Upper lobe of left lung (tissue), 6 donors: ENCODE measurements around the gene BCL2L2. TPM values are rescaled to one million over a fixed set of nuclear protein-coding genes. Genes with fewer than 3 reads are reported as not detected.
"Not testable (repeated sequence)": the region's sequence is repeated elsewhere in the genome, so short reads cannot be mapped to it uniquely, and the experiment has no call there.

Source experiments
- ATAC-seq, 2 donors: fragments of 200-7000 bp; cut with Tn5 transposase; one replicate each; pipeline ENCODE4 v1.9.1; 2022; ENCODE audit warnings: mild to moderate bottlenecking in 2 of 2, moderate library complexity in 2 of 2; ENCODE audit not compliant: low FRiP score in 2 of 2
- DNase-seq, 2 donors: peaks; one replicate each; pipeline ENCODE4 v3.0.0-alpha.2; 2019 to 2020
- H3K27ac ChIP-seq, 4 donors: fragments of 200-600 bp; sonication (generic); one replicate each; pipeline ENCODE4 v1.5.1; 2016 to 2019
- H3K27me3 ChIP-seq, 4 donors: fragments of 200-600 bp; sonication (generic); one replicate each; pipeline ENCODE4 v1.5.1; 2017 to 2019
- H3K36me3 ChIP-seq, 4 donors: fragments of 200-600 bp; sonication (generic); one replicate each; pipeline ENCODE4 v1.5.1; 2016 to 2019
- H3K4me1 ChIP-seq, 4 donors: fragments of 200-600 bp; sonication (generic); one replicate each; pipeline ENCODE4 v1.5.1; 2018 to 2019
- H3K4me3 ChIP-seq, 4 donors: fragments of 200-600 bp; sonication (generic); one replicate each; pipeline ENCODE4 v1.5.1; 2017 to 2019; ENCODE audit warnings: mild to moderate bottlenecking in 2 of 4, moderate library complexity in 1 of 4
- H3K9me3 ChIP-seq, 4 donors: fragments of 200-600 bp; sonication (generic); one replicate each; pipeline ENCODE4 v1.5.1; 2018 to 2019
- EP300 ChIP-seq, 4 donors: sonication (generic); formaldehyde crosslinking; IDR thresholded peaks; one replicate each; pipeline ENCODE4 v1.5.1; 2017; ENCODE audit warnings: antibody characterized with exemption in 4 of 4, control low read depth in 2 of 4
- POLR2A ChIP-seq, 4 donors: fragments of 450-650 bp; IDR thresholded peaks; one replicate each; pipeline ENCODE4 v1.5.1; 2016 to 2017; ENCODE audit warnings: antibody characterized with exemption in 4 of 4, mild to moderate bottlenecking in 2 of 4
- POLR2AphosphoS5 ChIP-seq, 2 donors: sonication (generic); formaldehyde crosslinking; IDR thresholded peaks; one replicate each; pipeline ENCODE4 v1.5.1; 2017; ENCODE audit warnings: antibody characterized with exemption in 2 of 2
- WGBS, 2 donors: methylation state at CpG; one replicate each; pipeline ENCODE4 v1.1.5; 2017 to 2018; 5-methylcytosine and 5-hydroxymethylcytosine counted together
- total RNA-seq, 6 donors: library from RNA; depleted of rRNA in 4 of 6; stranded (reverse); fragments of >200 nt in 4 of 6; gene quantifications; one replicate each; pipeline versions ENCODE4 v1.1.0 to v1.2.1, GENCODE V29; 2016 to 2021
- TF ChIP-seq, protein P1 (sequence below), 6 experiments: fragments of 450-650 bp in 4 of 6; fragments of 200-600 bp in 2 of 6; sonication (generic) in 2 of 6; IDR thresholded peaks; one replicate each; pipeline ENCODE4 v1.5.1; 2016 to 2019; ENCODE audit warnings: antibody characterized with exemption in 6 of 6
- donor health status: DM: no; HTN: no; CAD: no; lungs with moderate emphysema.
- donor health status: DM: no; HTN: yes; CAD: no; lungs with severe emphysema.

The BCL2L2 gene
- total RNA-seq, 6 donors from 2014 or later, result 38.8 to 53.8 (median 47.3) TPM

DNA sequence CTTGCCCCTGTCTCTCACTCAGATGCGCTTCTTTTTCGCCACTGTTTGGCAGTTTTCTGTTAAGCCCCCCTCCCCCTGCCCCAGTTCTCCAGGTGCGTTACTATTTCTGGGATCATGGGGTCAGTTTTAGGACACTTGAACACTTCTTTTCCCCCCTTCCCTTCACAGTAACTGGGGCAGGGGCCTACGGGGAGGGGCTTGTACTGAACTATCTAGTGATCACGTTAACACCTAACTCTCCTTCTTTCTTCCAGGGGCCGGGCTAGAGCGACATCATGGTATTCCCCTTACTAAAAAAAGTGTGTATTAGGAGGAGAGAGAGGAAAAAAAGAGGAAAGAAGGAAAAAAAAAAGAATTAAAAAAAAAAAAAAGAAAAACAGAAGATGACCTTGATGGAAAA is 18.4 kb downstream of the BCL2L2 start:
- no peak for TF ChIP-seq POLR2AphosphoS5 (IDR thresholded peaks at IDR 0.05)
- TF ChIP-seq, protein P1, sequence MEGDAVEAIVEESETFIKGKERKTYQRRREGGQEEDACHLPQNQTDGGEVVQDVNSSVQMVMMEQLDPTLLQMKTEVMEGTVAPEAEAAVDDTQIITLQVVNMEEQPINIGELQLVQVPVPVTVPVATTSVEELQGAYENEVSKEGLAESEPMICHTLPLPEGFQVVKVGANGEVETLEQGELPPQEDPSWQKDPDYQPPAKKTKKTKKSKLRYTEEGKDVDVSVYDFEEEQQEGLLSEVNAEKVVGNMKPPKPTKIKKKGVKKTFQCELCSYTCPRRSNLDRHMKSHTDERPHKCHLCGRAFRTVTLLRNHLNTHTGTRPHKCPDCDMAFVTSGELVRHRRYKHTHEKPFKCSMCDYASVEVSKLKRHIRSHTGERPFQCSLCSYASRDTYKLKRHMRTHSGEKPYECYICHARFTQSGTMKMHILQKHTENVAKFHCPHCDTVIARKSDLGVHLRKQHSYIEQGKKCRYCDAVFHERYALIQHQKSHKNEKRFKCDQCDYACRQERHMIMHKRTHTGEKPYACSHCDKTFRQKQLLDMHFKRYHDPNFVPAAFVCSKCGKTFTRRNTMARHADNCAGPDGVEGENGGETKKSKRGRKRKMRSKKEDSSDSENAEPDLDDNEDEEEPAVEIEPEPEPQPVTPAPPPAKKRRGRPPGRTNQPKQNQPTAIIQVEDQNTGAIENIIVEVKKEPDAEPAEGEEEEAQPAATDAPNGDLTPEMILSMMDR (IDR thresholded peaks at IDR 0.05), result no peak
- H3K27me3 ChIP-seq, result no peaks in the 10 kb centered on the region
- peaks cover 12 to 23% (median 21%) of the 10 kb centered on the region in 4 donors for H3K4me1 ChIP-seq
- ATAC-seq (no peak), DNase-seq (no peak)
- H3K36me3 ChIP-seq, result peaks cover 0 to 39% (median 30%) of the 10 kb centered on the region in 4 donors
- H3K9me3 ChIP-seq, result no peaks in the 10 kb centered on the region
- H3K4me3 ChIP-seq, result no peak overlapping the region
- WGBS, 2 donors, result 84 to 90% methylated on average over 7 of the region's 7 CpGs
- H3K27ac ChIP-seq, result no peak overlapping the region

DNA sequence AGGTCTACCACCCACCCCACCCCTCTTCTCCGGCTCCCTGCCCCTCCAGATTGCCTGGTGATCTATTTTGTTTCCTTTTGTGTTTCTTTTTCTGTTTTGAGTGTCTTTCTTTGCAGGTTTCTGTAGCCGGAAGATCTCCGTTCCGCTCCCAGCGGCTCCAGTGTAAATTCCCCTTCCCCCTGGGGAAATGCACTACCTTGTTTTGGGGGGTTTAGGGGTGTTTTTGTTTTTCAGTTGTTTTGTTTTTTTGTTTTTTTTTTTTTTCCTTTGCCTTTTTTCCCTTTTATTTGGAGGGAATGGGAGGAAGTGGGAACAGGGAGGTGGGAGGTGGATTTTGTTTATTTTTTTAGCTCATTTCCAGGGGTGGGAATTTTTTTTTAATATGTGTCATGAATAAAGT is 19.1 kb downstream of the BCL2L2 start:
- Histone ChIP-seq H3K36me3 (peaks cover 0 to 39% (median 30%) of the 10 kb centered on the region in 4 donors), H3K4me1 (peaks cover 10 to 18% (median 15%) of the 10 kb centered on the region in 4 donors)
- not testable (repeated sequence) for H3K27me3 ChIP-seq, H3K27ac ChIP-seq, DNase-seq, H3K9me3 ChIP-seq, ATAC-seq, H3K4me3 ChIP-seq
- WGBS, 2 donors, result 98 to 99% methylated on average over 5 of the region's 5 CpGs

DNA sequence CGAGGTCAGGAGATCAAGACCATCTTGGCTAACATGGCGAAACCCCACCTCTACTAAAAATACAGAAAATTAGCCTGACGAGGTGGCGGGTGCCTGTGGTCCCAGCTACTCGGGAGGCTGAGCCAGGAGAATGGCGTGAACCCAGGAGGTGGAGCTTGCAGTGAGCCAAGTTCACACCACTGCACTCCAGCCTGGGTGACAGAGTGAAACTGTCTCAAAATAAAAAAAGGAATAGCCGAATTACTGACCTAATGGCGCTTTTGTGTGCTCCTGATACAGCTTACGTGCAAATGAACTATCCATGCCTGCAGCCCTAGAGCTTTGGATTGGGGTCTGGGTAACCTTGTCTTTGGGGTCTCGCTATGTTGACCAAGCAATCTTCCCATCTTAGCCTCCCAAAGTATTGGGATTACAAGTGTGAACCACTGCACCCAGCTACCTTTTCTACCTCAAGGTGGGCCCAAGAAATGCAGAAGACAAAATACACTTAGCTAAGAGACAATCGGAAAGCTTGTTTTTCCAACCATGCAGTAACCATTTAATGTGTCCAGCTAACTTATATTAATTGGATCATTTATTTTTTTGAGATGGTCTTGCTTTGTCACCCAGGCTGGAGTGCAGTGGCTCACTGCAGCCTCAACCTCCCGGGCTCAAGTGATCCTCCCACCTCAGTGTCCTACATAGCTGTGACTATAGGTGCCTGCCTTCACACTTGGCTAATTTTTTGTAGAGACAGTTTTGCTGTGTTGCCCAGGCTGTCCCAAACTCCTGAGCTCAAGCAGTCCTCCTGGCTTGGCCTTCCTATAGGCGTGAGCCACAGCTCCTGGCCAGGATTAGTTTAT is 20.1 kb downstream of the BCL2L2 start:
- Histone ChIP-seq H3K36me3 (peaks cover 0 to 39% (median 30%) of the 10 kb centered on the region in 4 donors), H3K27ac (no peak overlapping the region), H3K9me3 (no peaks in the 10 kb centered on the region), H3K27me3 (no peaks in the 10 kb centered on the region), H3K4me3 (no peak overlapping the region), H3K4me1 (peaks cover 10 to 18% (median 15%) of the 10 kb centered on the region in 4 donors)
- no peak for TF ChIP-seq POLR2A (IDR thresholded peaks at IDR 0.05)
- TF ChIP-seq, protein P1 (IDR thresholded peaks at IDR 0.05), result no peak
- TF ChIP-seq POLR2AphosphoS5 (IDR thresholded peaks at IDR 0.05), result no peak
- no peak for TF ChIP-seq EP300 (IDR thresholded peaks at IDR 0.05)
- ATAC-seq (no peak), DNase-seq (no peak)
- 83 to 86% methylated on average over 13 of the region's 13 CpGs for WGBS, 2 donors

DNA sequence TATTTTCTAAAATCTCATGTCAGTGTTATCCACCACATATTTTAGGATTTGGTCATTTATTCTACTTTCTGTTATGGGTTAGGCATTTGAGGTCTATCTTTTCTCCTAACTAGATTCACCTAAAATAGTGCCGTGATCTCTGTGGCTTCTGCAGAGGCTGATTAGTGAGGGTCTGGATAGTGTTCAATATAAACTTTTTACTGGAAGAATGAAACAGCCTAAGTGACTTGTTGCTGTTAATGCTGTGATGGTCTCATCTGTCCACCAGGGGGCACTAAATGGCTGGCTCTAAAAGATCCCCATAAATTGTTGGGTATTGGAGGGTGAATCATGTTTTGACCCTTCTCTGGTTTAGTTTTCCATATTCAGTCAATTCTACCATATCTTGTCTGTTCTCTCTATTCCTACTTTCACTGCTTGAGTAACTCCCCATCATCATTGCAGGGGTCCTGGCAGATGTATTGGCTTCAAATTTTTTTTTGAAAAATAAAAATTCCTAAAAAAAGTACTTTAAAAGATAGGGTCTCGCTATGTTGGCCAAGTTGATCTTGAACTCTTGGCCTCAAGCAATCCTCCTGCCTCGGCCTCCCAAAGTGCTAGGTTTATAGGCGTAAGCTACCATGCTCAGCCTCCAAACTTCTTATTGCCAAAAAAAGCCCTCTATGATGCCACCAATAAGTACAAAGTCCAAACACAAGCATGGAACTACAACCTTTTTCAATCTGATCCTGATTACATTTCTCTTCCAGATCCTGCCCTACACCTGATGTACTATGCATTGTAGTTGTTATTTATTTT is 21.5 kb downstream of the BCL2L2 start:
- no peak overlapping the region for H3K27ac ChIP-seq
- H3K36me3 ChIP-seq, result peaks cover 0 to 35% (median 27%) of the 10 kb centered on the region in 4 donors
- DNase-seq, result peak in 1 of 2 donors; percentile 66
- H3K9me3 ChIP-seq, result no peaks in the 10 kb centered on the region
- H3K4me1 ChIP-seq, result peaks cover under 1 to 7% (median 3%) of the 10 kb centered on the region in 4 donors
- no peak overlapping the region for H3K4me3 ChIP-seq
- no peaks in the 10 kb centered on the region for H3K27me3 ChIP-seq
- WGBS, 2 donors, result 45 to 52% methylated on average over 4 of the region's 4 CpGs
- ATAC-seq, result peak; percentile 86 to 89
- TF ChIP-seq, protein P1 (IDR thresholded peaks at IDR 0.05), result peak; percentile 73 to 89 (median 86)
- TF ChIP-seq POLR2AphosphoS5 (IDR thresholded peaks at IDR 0.05), result no peak

DNA sequence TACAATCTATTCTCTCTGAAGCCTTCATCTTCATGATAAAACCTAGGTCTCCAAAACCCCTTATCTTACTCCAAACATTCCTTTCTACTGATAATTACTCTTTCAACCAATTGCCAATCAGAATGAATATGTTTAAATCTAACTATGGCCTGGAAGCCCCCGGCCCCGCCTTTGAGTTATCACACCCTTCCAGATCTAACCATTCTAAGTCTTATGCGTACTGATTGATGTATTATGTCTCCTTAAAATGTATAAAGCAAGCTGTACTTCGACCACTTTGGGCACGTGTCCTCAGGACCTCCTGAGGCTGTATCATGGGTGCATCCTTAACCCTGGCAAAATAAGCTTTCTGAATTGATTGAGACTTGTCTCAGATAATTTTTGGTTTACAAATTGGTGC is 29.0 kb downstream of the BCL2L2 start:
- 86 to 91% methylated on average over 5 of the region's 5 CpGs for WGBS, 2 donors
- TF ChIP-seq POLR2A (IDR thresholded peaks at IDR 0.05) (no peak), EP300 (IDR thresholded peaks at IDR 0.05) (no peak), POLR2AphosphoS5 (IDR thresholded peaks at IDR 0.05) (no peak)
- TF ChIP-seq, protein P1 (IDR thresholded peaks at IDR 0.05), result no peak
- Histone ChIP-seq H3K9me3 (no peaks in the 10 kb centered on the region), H3K27ac (no peak overlapping the region), H3K27me3 (no peaks in the 10 kb centered on the region), H3K36me3 (no peaks in the 10 kb centered on the region), H3K4me3 (no peak overlapping the region), H3K4me1 (no peaks in the 10 kb centered on the region)
- ATAC-seq (no peak), DNase-seq (no peak)
